NT2/D1 (cell line): ENCODE results near the gene CACNA2D4.
A peak's percentile ranks its signal among the peaks of the same experiment; 100 is the strongest.

Source experiments
- DNase-seq: peaks from one replicate; pipeline ENCODE4 v3.0.0-alpha.2; 2011; ENCODE audit warnings: low read depth, low spot score
- H3K27me3 ChIP-seq: 2 replicates; pipeline ENCODE4 v1.6.0; 2011; ENCODE audit warnings: mild to moderate bottlenecking; ENCODE audit not compliant: insufficient read length, insufficient read depth
- H3K36me3 ChIP-seq: 2 replicates; pipeline ENCODE4 v1.6.1; 2011; ENCODE audit warnings: mild to moderate bottlenecking, low read length, mixed read lengths; ENCODE audit not compliant: insufficient read depth, insufficient read length
- H3K4me1 ChIP-seq: 2 replicates; pipeline ENCODE4 v1.5.1; 2011; ENCODE audit not compliant: insufficient read depth, insufficient read length
- H3K4me3 ChIP-seq: 2 replicates; pipeline ENCODE4 v1.5.1; 2011; ENCODE audit warnings: low read depth; ENCODE audit not compliant: insufficient read length
- H3K9ac ChIP-seq: 2 replicates; pipeline ENCODE4 v1.6.0; 2011; ENCODE audit warnings: low read depth; ENCODE audit not compliant: insufficient read length
- H3K9me3 ChIP-seq: 2 replicates; pipeline ENCODE4 v1.5.1; 2011; ENCODE audit warnings: mild to moderate bottlenecking, low read length; ENCODE audit not compliant: insufficient read depth
- SUZ12 ChIP-seq: IDR thresholded peaks from 2 replicates; pipeline ENCODE4 v1.6.1; 2011; ENCODE audit not compliant: insufficient read length, insufficient read depth; ENCODE audit errors: extremely low read depth
- YY1 ChIP-seq: IDR thresholded peaks from 2 replicates; pipeline ENCODE4 v1.6.1; 2011; ENCODE audit not compliant: insufficient read length, insufficient read depth
- ZNF274 ChIP-seq: IDR thresholded peaks from 2 replicates; pipeline ENCODE4 v1.6.1; 2011; ENCODE audit warnings: mild to moderate bottlenecking, low read depth, low read length

The CACNA2D4 gene

GRCh38 chr12:1800401-1801302, 117.8 kb downstream of the CACNA2D4 start:
- DNase-seq = peak; percentile 59
- H3K4me1 ChIP-seq = peaks cover 20% of the 10 kb centered on the region
- no peaks in the 10 kb centered on the region for H3K9me3 ChIP-seq
- H3K36me3 ChIP-seq = no peaks in the 10 kb centered on the region
- no peaks in the 10 kb centered on the region for H3K27me3 ChIP-seq
- H3K9ac ChIP-seq = no peak overlapping the region
- TF ChIP-seq YY1 (no peak), ZNF274 (no peak), SUZ12 (no peak)
- H3K4me3 ChIP-seq = no peak overlapping the region

DNA sequence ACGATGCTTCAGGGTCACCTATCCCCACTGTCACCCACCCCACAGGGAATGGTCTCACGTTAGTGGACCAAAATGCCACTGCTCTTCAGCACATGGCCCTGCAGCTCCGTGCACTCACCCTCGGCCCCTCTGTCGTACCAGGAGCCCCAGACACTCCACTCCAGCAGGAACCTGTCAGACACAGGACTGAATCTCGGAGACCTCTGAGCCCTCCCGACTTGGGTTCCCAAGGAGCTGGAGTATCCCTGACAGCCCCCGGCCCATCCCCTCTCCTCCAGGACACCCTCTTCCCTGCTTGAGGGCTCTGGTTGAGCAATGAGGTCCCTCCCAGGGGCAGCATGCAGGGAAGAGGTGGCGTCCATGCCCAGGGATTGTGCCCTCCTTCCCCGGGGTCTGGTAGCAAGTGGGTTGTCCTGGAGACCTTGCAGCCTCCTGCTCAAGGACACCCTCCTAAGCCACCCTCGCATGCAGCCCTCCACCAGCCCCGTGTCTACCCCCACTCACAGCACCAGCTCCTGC, 118.5 kb downstream of the CACNA2D4 start:
- Histone ChIP-seq H3K4me3 (no peak overlapping the region), H3K9me3 (no peaks in the 10 kb centered on the region), H3K9ac (no peak overlapping the region), H3K4me1 (peaks cover 24% of the 10 kb centered on the region), H3K27me3 (no peaks in the 10 kb centered on the region), H3K36me3 (no peaks in the 10 kb centered on the region)
- DNase-seq = no peak
- TF ChIP-seq SUZ12 (no peak), YY1 (no peak), ZNF274 (no peak)

- Histone ChIP-seq H3K27me3 (no peaks in the 10 kb centered on the region), H3K4me3 (no peak overlapping the region), H3K36me3 (no peaks in the 10 kb centered on the region), H3K4me1 (peaks cover 29% of the 10 kb centered on the region), H3K9ac (no peak overlapping the region), H3K9me3 (no peaks in the 10 kb centered on the region)
- TF ChIP-seq YY1 (no peak), ZNF274 (no peak), SUZ12 (no peak)
- no peak for DNase-seq
Measured at GRCh38 chr12:1799051-1799881, 119.2 kb downstream of the CACNA2D4 start.

DNA sequence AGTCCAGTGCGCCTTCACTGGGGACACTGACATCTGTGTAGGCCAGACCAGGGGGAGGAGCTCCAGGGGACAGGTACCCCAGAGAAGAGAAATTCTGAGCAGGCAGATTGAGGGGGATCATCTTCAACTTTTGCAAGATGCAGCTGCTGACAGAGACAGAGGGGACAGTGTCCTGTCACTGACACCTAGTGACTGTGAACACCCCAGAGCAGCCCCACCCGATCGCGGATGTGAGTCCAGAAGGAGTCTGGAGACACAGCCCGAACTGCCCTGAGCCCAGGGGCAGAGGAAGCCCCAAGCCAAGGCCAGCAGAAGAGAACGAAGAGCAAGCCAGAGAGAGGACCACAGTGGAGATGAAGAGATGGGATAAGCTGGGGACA, 119.8 kb downstream of the CACNA2D4 start:
- DNase-seq = no peak
- Histone ChIP-seq H3K4me3 (no peak overlapping the region), H3K9ac (no peak overlapping the region), H3K4me1 (peaks cover 32% of the 10 kb centered on the region), H3K9me3 (no peaks in the 10 kb centered on the region), H3K36me3 (no peaks in the 10 kb centered on the region), H3K27me3 (no peaks in the 10 kb centered on the region)
- TF ChIP-seq ZNF274 = no peak
- no peak for TF ChIP-seq SUZ12
- no peak for TF ChIP-seq YY1

DNA sequence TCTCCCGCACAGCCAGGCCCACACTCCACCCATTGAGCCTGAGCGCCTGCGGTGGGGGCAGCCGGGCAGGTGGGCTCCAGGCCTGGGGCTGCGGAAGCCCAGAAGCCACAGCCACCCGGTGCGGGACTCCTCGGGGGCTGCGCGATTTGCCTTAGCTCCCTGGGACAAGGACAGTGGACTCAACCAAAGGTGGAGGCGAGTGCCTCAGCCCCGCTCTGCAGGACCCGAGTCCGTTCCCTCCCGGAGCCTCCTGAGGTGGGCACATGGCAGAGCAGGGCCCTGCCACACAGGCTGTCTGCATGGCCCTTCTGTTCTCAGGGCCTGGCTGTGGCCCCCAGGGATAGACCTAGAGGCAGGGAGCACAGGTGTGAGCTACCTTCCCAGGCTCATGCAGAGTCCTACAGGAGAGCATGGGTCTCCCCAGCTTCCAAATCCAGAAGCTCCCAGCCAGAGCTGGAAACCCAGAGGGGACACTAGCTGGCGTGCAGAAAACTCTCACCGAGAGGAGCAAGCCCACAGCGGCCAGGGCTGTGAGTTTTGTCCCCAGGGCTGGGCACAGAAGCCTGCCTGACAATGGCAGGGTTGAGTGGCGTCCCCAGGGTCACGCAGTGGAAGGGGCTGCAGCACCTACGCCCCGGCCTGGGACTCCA, 120.3 kb downstream of the CACNA2D4 start:
- peaks cover 37% of the 10 kb centered on the region for H3K4me1 ChIP-seq
- TF ChIP-seq YY1 (no peak), SUZ12 (no peak), ZNF274 (no peak)
- DNase-seq = no peak
- no peaks in the 10 kb centered on the region for H3K36me3 ChIP-seq
- H3K9ac ChIP-seq = no peak overlapping the region
- H3K9me3 ChIP-seq = no peaks in the 10 kb centered on the region
- H3K4me3 ChIP-seq = no peak overlapping the region
- H3K27me3 ChIP-seq = no peaks in the 10 kb centered on the region

DNA sequence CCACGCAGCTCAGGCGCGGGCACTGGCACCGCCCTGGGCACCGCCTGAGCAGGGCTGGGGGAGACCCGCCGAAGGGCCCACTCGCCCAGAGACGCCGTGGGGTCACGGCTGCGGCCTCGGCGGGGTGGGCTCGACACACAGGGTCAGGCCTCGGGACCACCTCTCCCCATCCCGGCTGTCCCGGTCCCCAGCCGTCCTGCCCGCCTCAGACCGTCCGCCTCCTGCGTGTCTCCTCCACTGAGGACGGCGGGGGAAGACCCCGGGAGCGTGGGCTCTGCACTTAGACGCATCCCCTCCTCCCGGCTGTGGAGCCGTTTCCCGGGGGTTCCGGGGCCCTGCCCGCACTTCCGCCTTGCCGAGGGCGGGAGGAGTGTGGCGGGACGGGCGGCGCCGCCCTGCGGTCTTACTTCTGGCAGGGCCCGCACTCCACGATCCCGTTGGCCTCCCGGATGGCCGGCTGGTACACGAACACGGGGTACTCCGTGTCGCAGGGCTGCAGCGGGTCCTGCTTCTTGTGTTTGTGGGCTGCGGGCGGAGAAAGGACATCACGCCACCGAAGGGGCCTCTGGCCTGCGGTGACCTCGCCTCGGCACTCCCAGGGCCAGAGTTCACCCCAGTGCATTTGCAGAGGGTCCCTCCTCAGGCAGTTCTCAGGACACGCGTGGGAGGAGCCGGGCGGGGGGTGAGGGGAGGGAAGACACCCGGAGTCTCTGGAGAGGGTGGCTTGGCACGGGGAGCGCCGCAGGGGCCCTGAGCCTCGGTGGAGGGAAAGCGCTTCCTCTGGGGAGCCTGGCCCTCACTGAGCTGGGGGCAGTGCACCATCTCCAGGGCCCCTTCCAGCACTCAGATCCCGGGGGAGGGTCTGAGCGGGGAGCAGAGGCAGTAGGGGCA, 121.2 kb downstream of the CACNA2D4 start:
- Histone ChIP-seq H3K9ac (peak overlapping the region; percentile 7), H3K27me3 (no peaks in the 10 kb centered on the region), H3K4me1 (peaks cover 44% of the 10 kb centered on the region), H3K4me3 (no peak overlapping the region), H3K36me3 (no peaks in the 10 kb centered on the region), H3K9me3 (no peaks in the 10 kb centered on the region)
- TF ChIP-seq YY1 (no peak), SUZ12 (no peak), ZNF274 (no peak)
- no peak for DNase-seq
